SK-N-SH (cell line): ENCODE data around the gene MADD.

ENCODE experiments used
- EP300 ChIP-seq, 2 experiments: IDR thresholded peaks; 2 replicates each; pipeline versions ENCODE4 v1.4.0 to v1.6.1; 2012; ENCODE audit warnings: borderline replicate concordance in 1 of 2, low read depth in 1 of 2, low read length in 1 of 2
- GABPA ChIP-seq: IDR thresholded peaks from 2 replicates; pipeline ENCODE4 v1.4.0; 2012; ENCODE audit warnings: low read depth, mild to moderate bottlenecking
- MXI1 ChIP-seq: IDR thresholded peaks from 2 replicates; pipeline ENCODE4 v1.6.1; 2012; ENCODE audit warnings: mild to moderate bottlenecking, low read depth, low read length, improper control_type of control experiment
- NFIC ChIP-seq: IDR thresholded peaks from 2 replicates; pipeline ENCODE4 v1.4.0; 2012; ENCODE audit warnings: borderline replicate concordance
- NRF1 ChIP-seq: IDR thresholded peaks from 2 replicates; pipeline ENCODE4 v1.6.1; 2012; ENCODE audit warnings: low read depth, mild to moderate bottlenecking, low read length
- RAD21 ChIP-seq: IDR thresholded peaks from 2 replicates; pipeline ENCODE4 v1.6.1; 2012; ENCODE audit warnings: mild to moderate bottlenecking, low read length
- TAF1 ChIP-seq: IDR thresholded peaks from 2 replicates; pipeline ENCODE4 v1.6.1; 2012; ENCODE audit warnings: low read depth, mild to moderate bottlenecking, low read length, moderate library complexity, borderline replicate concordance
- TCF12 ChIP-seq: IDR thresholded peaks from 2 replicates; pipeline ENCODE4 v1.4.0; 2012
- TEAD4 ChIP-seq: IDR thresholded peaks from 2 replicates; pipeline ENCODE4 v1.4.0; 2012; ENCODE audit warnings: mild to moderate bottlenecking, borderline replicate concordance; ENCODE audit not compliant: insufficient read depth
- YY1 ChIP-seq: IDR thresholded peaks from 2 replicates; pipeline ENCODE4 v1.4.0; 2012; ENCODE audit warnings: low read depth, mild to moderate bottlenecking
- TF ChIP-seq, protein P1 (sequence below): fragments of 200-600 bp; sonication (generic); IDR thresholded peaks from 2 replicates; pipeline ENCODE4 v1.6.1; 2017; ENCODE audit warnings: antibody characterized with exemption, mild to moderate bottlenecking, moderate library complexity
- TF ChIP-seq, protein P2 (sequence below): IDR thresholded peaks from 2 replicates; pipeline ENCODE4 v1.4.0; 2012; ENCODE audit warnings: low read depth, borderline replicate concordance
- TF ChIP-seq, protein P3 (sequence below): IDR thresholded peaks from 2 replicates; pipeline ENCODE4 v1.4.0; 2012; ENCODE audit warnings: low read depth, borderline replicate concordance
- TF ChIP-seq, protein P4 (sequence below): IDR thresholded peaks from 2 replicates; pipeline ENCODE4; 2012

DNA sequence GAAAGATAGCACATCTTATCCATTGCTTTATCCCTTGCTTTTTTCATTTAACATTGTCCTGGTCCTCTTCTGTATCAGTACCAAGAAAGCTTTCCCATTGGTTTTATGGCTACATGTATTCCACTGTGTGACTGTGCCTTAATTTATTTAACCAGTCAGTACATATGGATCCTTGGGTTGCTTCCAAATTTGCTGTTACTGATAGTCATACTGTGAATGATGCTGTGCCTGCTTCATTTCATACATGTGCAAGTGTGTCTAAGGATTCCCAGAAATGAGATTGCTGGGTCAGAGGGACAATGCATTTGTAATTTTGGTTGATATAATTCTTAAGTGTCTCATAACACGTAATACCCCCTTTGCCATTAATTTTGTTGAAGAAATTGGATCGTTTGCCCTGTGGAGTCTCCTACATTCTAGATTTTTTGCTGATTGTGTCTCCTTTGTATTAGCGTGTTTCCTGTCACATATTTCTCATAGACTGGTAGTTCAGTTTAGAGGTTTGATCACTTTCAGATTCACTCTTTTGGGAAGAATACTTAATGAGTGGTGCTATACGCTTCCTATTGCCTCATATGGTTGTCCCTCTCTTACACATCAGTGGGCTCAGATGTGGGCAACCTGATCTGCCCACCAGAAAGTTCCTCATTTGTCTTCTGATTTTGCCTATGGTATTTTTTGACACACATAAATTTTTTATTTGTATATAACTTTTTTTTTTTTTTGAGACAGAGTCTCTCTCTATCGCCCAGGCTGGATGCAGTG is 47.3 kb downstream of the MADD start:
- TF ChIP-seq, protein P1, sequence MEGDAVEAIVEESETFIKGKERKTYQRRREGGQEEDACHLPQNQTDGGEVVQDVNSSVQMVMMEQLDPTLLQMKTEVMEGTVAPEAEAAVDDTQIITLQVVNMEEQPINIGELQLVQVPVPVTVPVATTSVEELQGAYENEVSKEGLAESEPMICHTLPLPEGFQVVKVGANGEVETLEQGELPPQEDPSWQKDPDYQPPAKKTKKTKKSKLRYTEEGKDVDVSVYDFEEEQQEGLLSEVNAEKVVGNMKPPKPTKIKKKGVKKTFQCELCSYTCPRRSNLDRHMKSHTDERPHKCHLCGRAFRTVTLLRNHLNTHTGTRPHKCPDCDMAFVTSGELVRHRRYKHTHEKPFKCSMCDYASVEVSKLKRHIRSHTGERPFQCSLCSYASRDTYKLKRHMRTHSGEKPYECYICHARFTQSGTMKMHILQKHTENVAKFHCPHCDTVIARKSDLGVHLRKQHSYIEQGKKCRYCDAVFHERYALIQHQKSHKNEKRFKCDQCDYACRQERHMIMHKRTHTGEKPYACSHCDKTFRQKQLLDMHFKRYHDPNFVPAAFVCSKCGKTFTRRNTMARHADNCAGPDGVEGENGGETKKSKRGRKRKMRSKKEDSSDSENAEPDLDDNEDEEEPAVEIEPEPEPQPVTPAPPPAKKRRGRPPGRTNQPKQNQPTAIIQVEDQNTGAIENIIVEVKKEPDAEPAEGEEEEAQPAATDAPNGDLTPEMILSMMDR = no peak
- TF ChIP-seq NRF1 (no peak), TCF12 (no peak), RAD21 (no peak), MXI1 (no peak), TAF1 (no peak), EP300 (IDR thresholded peaks at IDR 0.05; ENCODE audit: borderline replicate concordance in 1 of 2, low read depth in 1 of 2, low read length in 1 of 2) (no peak), GABPA (no peak), NFIC (no peak), YY1 (no peak), TEAD4 (no peak)
- TF ChIP-seq, protein P2, sequence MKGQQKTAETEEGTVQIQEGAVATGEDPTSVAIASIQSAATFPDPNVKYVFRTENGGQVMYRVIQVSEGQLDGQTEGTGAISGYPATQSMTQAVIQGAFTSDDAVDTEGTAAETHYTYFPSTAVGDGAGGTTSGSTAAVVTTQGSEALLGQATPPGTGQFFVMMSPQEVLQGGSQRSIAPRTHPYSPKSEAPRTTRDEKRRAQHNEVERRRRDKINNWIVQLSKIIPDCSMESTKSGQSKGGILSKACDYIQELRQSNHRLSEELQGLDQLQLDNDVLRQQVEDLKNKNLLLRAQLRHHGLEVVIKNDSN = no peak
- TF ChIP-seq, protein P3, sequence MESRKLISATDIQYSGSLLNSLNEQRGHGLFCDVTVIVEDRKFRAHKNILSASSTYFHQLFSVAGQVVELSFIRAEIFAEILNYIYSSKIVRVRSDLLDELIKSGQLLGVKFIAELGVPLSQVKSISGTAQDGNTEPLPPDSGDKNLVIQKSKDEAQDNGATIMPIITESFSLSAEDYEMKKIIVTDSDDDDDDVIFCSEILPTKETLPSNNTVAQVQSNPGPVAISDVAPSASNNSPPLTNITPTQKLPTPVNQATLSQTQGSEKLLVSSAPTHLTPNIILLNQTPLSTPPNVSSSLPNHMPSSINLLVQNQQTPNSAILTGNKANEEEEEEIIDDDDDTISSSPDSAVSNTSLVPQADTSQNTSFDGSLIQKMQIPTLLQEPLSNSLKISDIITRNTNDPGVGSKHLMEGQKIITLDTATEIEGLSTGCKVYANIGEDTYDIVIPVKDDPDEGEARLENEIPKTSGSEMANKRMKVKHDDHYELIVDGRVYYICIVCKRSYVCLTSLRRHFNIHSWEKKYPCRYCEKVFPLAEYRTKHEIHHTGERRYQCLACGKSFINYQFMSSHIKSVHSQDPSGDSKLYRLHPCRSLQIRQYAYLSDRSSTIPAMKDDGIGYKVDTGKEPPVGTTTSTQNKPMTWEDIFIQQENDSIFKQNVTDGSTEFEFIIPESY = no peak
- TF ChIP-seq, protein P4, sequence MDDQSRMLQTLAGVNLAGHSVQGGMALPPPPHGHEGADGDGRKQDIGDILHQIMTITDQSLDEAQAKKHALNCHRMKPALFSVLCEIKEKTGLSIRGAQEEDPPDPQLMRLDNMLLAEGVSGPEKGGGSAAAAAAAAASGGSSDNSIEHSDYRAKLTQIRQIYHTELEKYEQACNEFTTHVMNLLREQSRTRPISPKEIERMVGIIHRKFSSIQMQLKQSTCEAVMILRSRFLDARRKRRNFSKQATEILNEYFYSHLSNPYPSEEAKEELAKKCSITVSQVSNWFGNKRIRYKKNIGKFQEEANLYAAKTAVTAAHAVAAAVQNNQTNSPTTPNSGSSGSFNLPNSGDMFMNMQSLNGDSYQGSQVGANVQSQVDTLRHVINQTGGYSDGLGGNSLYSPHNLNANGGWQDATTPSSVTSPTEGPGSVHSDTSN = no peak
